Sciatic nerve (tissue), 2 donors: ENCODE measurements around the gene NR4A2. TPM values are rescaled to one million over a fixed set of nuclear protein-coding genes. Genes with fewer than 3 reads are reported as not detected.

Source experiments
- ATAC-seq: fragments of 200-7000 bp; cut with Tn5 transposase; one replicate; pipeline ENCODE4 v1.9.1; 2020; ENCODE audit warnings: mild to moderate bottlenecking, moderate library complexity
- DNase-seq: peaks from one replicate; pipeline ENCODE4 v3.0.0-alpha.2; 2020; ENCODE audit warnings: low spot score
- intact Hi-C: fragments of 100-400 bp; cut with DNase I; formaldehyde crosslinking; loops from one replicate; pipeline ENCODE4 v1.14.2; 2022
- total RNA-seq: library from RNA; stranded (reverse); fragmentation: NEBNext Ultra II Directional; extraction: Animal tissue kit (Norgen Biotek cat#: 25700); gene quantifications from one replicate; pipeline ENCODE4 v1.2.1, GENCODE V29; 2021
- donor health status: DM: no; HTN: no; CAD: no.
- donor health status: DM: no; HTN: no; CAD: no.

NR4A2 gene
- total RNA-seq, 1 donor from 2014 or later: 62.1 TPM

GRCh38 chr2:156279446-156280150 lies 52.9 kb downstream of the NR4A2 start:
- no peak for ATAC-seq
- DNase-seq: no peak
- intact Hi-C loops: no loop called here

Other genes starting within 250 kb of the NR4A2 start
- 56.4 TPM for gene GPD2, start 103.7 kb upstream of the NR4A2 start, total RNA-seq